Stimulated activated CD4-positive, alpha-beta T cell treated with anti-CD3 and anti-CD28 coated beads, Interleukin-4, amount 100 ng/mL, for 24 hours (primary cell): ENCODE results near the gene POLRMT.
"Not testable (repeated sequence)": the region's sequence is repeated elsewhere in the genome, so short reads cannot be mapped to it uniquely, and the experiment has no call there.

Experiments
- DNase-seq: peaks from one replicate; pipeline ENCODE4 v3.0.0-alpha.2; 2020

Gene POLRMT

GRCh38 chr19:609004-609346, 24.4 kb downstream of the POLRMT start:
- DNase-seq: no peak

DNA sequence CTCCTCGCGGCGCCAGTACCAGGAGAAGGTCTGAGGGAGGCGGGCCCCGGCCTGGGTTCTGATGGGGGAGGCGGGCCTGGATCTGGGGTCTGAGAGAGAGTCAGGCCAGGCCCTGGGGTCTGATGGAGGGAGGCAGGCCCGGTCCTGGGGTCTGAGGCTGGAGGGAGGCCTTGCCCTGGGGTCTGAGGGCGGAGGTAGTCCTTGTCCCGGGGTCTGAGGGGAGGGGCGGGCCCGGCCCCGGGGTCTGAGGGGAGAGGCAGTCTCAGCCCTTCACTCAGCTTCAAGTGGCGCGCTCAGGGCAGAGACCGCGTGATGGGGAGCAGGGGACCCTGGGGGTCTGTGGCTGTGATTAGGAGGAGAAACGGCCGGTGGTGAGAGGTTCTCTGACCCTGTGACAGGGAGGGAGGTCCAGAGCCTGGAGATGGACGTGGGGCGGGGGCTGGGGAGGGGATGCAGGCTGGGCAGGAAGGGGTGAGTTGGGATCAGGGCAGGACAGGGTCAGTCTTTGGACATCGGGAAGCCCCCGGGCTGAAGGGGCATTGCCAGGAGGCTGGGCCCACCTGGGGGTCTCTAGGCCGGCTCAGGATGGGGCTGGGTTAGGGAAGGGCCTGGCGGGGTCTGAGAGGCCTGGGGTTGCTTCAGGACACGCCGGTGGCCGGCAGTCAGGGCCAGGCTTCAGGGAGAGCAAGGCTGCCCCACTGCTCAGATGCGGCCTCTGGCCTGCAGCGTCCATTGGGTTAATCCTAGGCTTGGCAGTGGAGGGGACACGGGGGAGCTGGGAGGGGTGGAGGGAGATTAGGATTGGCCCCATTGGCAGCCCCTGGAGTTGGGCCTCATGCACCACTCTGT, 25.0 kb downstream of the POLRMT start:
- no peak for DNase-seq

DNA sequence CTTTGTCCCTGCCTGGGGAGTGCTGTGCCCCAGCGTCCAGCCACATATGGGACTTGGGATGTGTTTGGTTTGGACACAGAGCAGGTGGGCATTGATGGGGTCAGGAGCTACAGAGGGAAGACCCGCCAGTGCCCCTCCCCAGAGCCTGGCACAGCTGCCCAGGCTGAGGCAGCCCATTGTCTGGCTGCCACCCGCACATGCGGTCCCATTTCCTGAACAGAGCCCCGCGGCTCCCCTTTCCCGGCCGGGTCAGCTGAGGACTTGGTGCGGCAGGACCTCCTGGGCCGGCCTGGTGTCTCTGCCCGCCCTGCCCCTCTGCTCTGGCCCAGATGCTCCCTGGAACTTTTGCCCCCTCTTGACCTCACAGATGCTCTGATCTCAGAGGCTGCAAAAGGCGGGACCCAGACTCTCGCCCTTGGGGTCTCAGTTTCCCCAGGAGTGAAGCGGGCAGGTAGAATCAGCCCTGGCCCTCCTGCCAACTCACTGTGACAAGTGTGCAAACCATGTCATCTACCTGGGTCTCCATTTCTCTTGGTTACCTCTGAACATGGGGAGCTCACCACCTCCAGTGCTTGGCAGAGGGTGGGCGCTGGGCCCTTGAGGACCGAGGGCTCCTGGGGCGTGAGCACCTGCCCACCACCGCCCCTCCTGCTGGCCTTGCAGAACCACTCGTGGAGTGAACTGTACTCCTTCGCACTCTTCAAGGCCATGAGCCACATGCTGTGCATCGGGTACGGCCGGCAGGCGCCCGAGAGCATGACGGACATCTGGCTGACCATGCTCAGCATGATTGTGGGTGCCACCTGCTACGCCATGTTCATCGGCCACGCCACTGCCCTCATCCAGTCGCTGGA, 25.8 kb downstream of the POLRMT start:
- DNase-seq: no peak

GRCh38 chr19:605061-605971, 28.0 kb downstream of the POLRMT start:
- DNase-seq: not testable (repeated sequence)

DNA sequence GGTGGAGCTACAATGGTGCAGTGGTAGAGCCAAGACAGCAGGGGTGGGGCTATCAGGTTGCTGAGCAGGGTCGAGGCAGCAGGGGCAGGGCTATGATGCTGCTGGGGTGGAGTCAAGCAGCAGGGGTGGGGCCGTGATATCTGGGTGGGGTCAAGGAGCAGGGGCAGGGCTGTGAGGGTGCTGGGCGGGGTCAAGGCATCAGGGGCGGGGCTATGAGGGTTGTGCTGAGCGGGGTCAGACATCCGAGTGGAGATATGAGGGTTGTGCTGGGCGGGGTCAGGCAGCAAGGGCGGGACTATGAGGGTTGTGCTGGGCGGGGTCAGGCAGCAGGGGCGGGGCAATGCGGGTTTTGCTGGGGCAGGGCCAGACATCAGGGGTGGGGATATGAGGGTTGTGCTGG, 29.0 kb downstream of the POLRMT start:
- DNase-seq: peak; percentile 23

DNA sequence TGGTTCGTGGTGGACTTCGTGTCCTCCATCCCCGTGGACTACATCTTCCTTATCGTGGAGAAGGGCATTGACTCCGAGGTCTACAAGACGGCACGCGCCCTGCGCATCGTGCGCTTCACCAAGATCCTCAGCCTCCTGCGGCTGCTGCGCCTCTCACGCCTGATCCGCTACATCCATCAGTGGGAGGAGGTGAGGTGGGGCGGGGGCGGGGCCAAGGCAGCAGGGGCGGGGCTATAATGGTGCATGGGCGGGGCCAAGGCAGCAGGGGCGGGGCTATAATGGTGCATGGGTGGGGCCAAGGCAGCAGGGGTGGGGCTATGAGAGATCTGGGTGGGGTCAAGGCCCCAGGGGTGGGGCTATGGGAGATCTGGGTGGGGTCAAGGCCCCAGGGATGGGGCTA, 29.6 kb downstream of the POLRMT start:
- not testable (repeated sequence) for DNase-seq

DNA sequence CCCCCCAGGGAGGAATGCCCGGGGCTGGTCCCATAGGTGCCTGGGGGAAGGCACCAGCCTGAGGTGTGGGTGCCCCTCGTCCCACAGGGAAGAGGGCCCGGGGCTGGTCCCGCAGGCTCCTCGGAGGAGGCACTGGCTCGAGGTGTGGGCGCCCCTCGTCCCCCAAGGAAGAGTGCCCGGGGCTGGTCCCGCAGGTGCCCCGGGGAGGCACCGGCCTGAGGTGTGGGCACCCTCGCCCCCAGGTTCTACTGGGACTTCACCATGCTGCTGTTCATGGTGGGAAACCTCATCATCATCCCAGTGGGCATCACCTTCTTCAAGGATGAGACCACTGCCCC, 30.1 kb downstream of the POLRMT start:
- not testable (repeated sequence) for DNase-seq

GRCh38 chr19:602391-603301, 30.7 kb downstream of the POLRMT start:
- DNase-seq: no peak

DNA sequence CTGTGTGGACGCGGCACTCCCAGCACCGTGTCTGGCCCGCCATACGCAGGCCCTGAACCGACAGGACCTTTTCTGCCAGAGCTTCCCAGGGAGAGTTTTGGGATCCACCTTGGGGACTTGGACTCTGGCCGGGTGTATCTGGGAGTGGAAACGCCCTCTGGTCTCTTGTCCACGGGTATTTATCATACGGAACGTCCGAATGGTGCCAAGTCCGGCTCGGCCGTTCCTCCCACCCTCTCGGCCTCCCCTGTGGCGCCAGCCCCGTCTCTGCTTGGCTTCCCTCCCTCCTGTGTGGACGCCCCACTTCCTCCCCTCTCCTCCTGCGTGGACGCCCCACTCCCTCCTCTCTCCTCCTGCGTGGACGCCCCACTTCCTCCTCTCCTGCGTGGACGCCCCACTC, 31.5 kb downstream of the POLRMT start:
- DNase-seq: no peak

GRCh38 chr19:601310-601709, 32.0 kb downstream of the POLRMT start:
- no peak for DNase-seq

DNA sequence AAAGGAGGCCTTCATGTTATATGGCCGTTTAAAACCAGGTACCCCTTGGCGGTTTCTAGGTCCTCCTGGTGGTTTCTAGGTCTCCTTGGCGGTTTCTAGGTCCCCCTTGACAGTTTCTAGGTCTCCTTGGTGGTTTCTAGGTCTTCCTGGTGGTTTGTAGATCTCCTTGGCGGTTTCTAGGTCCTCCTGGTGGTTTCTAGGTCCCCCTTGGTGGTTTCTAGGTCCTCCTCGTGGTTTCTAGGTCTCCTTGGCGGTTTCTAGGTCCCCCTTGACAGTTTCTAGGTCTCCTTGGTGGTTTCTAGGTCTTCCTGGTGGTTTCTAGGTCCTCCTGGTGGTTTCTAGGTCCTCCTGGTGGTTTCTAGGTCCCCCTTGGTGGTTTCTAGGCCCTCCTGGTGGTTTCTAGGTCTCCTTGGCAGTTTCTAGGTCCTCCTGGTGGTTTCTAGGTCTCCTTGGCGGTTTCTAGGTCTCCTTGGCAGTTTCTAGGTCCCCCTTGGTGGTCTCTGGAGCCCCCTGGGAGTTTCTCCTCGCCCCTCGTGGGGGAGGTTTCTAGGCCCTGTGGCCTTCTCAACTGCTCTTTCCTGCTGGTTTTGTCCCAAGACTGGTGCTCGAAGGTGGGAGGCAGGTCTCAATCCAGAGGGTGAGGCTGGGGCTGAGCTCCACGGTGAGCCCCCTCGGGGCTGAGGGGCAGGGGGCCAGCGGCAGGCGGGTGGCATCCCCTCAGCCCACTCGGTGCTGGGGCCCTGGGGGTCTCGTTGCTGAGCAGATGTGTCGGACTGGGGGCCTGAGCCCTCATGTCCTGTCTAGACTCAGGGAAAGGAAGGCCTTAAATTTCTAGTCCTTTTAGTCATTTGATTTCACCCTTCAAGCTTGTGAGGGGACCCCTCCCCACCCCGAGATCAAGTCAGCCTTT, 35.7 kb downstream of the POLRMT start:
- DNase-seq: no peak

GRCh38 chr19:596263-596655, 37.1 kb downstream of the POLRMT start:
- DNase-seq: no peak

DNA sequence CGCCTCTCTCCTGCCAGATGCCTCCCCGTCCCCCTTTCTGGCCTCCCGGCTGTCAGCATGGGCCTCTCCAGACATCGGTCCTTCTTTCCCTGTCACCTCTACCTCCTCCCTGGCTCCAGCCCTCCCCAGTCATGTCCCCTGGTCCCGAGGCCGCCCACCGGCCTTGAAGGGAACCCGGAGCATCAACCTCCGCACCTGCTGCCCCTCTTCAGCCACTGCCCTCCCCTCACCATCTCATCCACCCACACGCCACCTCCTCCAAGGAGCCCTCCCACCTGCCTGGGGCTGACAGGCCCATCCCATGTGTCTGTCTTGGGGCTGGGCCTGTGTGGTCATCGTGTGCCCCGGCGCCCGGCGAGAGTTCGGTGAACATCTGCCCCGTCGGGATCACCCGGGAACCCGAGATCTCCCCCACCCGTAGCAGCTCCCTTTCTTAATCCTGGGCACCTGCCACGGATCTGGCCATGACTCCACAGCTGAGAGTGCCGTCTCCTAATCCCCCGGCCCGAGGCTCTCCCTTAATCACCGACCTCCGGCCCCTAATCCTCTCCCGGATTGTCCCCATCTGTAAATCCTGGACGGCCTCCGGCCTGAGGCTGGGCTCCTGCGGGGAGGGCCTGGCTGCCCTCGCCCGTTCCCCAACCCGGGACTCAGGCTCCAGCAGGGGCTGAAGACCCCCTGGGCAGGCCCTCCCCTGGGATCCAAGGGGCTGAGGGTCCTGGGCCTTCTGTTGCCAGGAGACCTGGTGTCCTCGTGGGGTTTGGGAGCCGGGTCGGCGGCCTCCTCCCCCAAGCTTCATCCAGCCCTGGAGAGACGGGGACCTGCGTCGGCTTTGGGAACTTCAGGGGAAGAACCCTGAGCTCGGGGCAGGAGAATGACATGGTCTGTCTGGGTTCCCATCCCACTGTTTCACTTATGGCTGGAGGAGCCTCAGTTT, 37.7 kb downstream of the POLRMT start:
- DNase-seq: no peak

DNA sequence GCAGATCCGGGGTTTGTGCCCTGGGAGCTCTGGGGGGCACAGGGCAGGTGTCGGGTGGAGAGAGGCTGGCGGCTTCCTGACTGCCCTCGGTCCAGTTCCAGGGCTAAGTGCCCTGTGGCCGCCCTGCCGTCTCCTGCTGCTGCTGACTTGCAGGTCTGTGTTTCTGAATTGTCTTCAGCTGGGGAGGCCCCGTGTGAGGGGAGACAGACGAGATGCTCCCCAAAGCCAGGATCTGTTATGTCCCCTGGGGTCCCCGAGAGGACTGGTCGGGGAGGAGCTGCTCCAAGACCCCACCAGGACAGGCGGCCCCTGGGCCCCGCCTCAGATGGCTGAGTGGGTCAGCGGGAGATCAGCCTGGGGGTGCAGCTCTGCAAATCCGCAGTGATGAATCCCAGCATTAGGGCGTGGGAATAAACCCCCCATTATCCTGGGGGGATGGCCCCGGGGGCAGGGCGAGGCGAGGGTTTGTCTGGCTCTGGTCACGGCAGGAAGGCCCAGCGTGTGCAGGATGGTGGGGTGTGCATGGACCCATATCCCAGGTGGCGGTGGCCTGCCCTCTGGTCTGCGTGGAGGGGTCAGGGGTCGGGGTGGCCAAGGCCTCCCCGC, 39.0 kb downstream of the POLRMT start:
- no peak for DNase-seq

DNA sequence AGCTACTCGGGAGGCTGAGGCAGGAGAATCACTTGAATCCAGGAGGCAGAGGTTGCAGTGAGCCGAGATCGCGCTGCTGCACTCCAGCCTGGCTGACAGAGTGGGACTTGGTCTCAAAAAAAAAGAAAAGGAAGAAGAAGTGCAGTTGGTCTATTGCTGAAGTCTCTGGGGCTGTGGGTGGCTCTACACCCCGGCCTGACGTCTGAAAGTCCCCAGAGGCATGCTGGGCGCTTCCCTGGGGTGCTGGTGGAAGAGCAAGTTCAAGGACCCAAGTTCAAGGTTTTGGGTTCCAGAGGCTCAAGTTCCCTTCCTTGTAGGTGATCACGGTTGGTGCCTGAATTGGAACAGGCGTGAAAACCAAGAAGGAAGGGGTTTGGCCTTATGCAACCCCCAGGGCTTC, 39.8 kb downstream of the POLRMT start:
- DNase-seq: no peak

DNA sequence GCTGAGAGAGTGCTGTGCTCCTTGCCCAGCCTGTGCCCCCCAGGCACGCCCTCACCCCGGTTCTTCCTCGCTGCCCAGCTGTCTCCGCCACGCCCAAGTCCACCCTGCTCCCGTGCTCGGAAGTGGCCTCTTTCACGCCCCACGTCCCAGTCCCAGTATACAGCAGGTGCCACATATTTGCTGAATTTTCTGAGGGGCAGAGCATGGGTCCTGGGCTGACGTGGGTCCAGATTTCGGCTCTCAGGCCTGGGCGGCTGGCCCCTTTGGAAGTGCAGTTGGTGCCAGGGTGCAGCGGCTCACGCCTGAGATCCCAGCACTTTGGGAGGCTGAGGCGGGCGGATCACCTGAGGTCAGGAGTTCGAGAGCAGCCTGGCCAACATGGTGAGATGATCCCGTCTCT, 40.3 kb downstream of the POLRMT start:
- no peak for DNase-seq

- DNase-seq: no peak
These were observed 41.2 kb downstream of the POLRMT start for GRCh38 chr19:592101-592500.

- DNase-seq: no peak
These were observed 42.0 kb downstream of the POLRMT start for GRCh38 chr19:591099-591958.

- DNase-seq: no peak
These were observed 42.6 kb downstream of the POLRMT start for GRCh38 chr19:590750-591098.
